GM19043 (cell line): ENCODE data around the gene ECE1.

ENCODE experiments used
- ATAC-seq: cut with Tn5 transposase; IDR thresholded peaks from one replicate; pipeline ENCODE4 v1.9.1; 2021; ENCODE audit warnings: low read depth; ENCODE audit not compliant: unreplicated experiment

Gene ECE1

DNA sequence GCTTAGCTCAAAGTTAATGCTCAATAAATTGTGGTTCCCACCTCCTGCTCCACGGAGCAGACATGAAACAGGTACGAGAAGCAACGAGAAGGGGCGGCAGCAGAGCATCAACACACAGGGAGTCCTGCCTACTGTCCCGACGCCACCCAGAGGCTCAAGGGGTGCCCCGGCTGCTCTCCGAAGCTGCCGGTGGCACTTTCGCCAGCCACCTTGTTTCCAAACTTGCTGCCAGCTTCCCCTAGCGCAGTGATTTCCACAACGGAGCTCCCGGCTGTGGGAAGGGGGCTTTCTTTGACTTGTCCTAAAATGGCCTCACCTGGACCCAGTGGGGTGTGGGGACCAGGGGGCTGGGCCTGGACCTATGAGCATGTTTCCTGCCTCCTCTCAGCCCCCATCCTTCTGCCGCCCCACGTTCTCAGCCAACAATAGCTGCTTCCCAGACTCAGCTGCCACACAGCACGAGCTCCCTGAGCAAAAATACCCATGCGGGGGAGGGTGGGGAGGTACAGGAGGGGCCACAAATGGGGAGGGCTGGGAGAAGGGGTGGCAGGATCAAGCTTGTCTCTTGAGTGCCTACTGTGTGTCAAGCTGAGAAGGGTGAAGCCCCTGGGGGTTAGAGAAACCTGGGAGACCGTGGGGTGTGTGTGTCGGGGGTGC, 35.6 kb upstream of the ECE1 start:
- ATAC-seq, result no peak

GRCh38 chr1:21325231-21325718, 35.0 kb upstream of the ECE1 start:
- ATAC-seq, result no peak

DNA sequence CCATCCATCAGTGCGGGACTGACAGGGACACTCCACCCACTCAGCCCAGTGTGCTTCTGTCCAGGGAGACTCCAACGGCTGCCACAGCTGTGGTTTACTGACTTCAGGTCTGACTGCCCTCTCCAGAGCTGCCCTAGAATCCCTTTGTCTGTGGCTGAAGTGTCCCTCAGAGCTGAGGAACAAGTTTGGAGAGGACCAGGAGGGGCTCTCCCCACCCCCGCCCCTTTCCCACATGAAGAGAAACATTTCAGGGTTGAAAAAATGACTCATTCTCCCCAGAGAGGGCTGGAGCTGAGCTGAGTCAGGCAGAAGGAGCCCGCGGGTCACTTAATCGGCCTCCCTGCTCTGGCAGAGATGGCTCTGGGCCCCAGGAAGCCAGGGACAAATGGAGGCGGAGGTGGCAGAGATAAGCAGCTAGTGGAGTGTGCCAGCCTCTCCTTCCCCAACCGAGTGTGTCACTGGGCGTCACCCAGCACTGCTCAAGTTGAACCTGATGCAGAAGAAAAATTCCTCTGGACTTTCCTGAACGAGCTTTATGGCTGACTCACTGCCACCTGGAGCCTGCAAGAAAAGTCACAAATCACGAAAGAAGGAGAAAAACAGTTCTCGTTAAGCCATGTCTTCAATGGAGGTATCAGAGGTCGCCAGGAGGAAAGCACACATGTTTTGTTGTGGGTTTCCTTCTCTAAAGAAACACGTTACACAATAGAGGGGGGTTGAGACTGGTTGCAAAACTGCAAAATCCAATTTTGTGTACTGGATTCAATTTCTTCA, 34.3 kb upstream of the ECE1 start:
- ATAC-seq, result no peak

GRCh38 chr1:21323091-21323490, 32.8 kb upstream of the ECE1 start:
- no peak for ATAC-seq

- no peak for ATAC-seq
Measured at GRCh38 chr1:21322681-21323016, 32.4 kb upstream of the ECE1 start.

GRCh38 chr1:21321963-21322680, 31.9 kb upstream of the ECE1 start:
- ATAC-seq, result no peak

DNA sequence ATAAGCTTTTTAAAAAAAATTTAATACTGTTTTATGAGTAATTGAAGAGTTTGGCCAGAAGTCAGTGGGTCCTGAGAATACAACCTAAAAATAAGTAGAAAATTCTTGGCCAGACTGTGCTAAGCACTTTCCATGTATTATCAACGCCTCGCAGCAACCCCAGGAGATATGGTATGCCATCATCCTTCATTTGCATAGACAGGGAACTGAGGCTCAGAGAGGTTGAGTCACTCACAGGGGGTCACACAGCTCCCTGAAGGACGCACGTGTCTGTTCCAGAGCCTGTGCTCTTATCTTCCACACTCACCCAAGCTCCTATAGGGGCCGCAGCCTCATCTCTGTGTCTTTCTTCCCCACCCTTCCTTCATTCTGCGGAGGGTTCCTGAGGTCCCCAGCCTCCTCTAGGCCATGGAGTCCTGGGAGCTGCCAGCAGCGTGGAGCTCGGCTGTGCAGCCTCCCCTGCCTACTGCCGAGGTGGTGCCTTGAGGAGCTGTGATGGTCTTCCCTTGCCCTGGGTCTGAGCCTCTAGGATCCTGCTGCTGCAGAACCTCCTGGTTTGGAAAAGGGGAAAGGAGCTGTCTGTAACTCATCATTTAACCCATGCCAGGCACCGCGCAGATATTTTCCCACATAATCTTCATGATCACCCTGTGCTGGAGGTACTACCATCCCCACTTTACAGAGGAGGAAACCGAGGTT, 30.3 kb upstream of the ECE1 start:
- ATAC-seq, result no peak

DNA sequence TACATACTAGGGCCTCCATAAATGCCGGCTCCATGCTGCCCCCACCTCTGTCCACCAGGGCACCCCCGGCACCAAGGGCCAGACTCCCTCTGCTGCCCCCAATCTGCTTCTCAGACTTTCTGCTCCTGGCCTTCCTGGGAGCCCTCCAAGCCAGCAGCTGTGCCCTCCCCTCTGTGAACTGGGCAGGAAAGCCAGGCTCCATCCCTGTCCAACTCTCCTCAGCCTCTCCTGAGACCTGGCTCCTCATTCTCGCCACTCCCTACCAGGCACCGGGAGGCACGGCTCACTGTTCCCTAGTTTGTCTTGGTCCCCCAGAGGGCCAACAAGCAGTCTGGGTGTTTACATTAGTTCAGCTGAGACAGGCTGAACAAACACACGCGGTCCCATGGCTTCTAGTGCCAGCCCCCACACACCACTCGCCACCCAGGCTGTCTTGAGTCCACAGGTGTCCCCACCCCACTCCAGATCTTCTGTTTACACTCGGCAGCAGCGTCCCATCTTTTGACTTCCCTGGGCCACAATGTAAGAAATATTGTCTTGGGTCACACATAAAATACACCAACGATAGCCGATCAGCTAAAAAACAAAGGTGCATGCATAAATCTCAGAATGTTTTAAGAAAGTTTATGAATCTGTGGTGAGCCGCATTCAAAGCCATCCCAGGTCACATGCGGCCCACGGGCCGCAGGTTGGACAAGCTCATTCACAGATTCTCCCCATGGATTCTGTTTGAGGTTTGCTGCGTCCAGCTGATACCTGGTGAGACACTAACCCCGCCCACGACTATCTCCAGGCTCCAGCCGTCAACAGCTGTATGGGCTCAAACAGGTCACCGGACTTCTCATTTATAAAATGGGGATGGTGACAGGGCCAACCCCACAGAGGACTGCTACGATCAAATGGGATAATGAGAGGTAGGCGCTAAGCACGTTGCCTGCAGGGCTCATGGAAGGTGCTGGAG, 29.5 kb upstream of the ECE1 start:
- ATAC-seq, result no peak

GRCh38 chr1:21318714-21319159, 28.5 kb upstream of the ECE1 start:
- no peak for ATAC-seq

GRCh38 chr1:21318057-21318713, 27.9 kb upstream of the ECE1 start:
- no peak for ATAC-seq

DNA sequence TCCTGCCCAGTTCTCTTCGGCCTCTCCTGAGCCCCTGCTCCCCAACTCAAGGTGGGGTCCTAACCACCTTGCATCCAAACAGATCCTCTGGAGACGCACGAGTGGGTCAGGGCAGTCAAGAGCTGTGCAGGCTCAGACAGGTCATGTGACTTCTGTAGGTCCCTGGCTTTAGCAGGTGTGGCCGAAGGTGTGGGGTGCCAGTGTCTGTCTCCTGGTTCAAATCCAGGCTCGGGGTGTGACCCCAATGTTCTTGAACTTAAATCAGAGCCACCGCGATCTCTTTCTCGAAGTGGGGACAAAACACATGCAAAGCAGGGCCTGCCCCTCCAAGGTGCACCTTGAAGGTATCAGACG, 27.4 kb upstream of the ECE1 start:
- no peak for ATAC-seq

DNA sequence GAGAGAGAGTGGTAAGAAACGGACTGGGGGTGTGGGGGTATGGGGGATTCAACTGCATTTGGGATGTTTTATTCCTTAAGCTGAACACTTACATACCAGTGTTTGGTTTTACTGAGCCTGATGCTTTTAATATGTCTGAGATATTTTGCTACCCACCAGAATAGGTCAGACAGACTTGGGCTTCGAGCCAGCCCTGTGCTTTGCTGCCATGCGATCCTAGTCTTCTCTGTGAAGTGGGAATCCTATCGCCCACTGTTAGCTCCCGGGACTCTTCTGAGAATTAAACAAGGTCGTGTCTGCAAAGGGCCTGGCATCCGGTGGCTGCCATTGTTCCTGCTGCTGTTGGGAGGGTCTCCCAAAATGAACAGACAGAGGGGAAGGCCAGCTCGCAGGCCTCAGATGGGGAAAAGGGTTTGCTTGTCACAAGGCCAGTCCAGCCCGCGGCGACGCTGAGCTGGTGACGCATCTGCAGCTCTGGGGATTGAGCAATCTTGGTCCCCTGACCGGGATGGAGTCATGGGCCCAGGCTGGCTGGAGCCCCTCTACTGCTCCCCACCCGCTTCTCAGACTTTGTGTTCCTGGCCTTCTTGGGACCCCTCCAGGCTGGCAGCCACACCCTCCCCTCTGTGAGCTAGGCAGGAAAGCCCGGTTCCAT, 26.9 kb upstream of the ECE1 start:
- no peak for ATAC-seq

GRCh38 chr1:21314743-21315396, 24.6 kb upstream of the ECE1 start:
- ATAC-seq, result no peak

- ATAC-seq, result no peak
Measured at GRCh38 chr1:21313886-21314721, 23.8 kb upstream of the ECE1 start.

- no peak for ATAC-seq
Measured at GRCh38 chr1:21313203-21313885, 23.1 kb upstream of the ECE1 start.

GRCh38 chr1:21312407-21312992, 22.2 kb upstream of the ECE1 start:
- ATAC-seq, result no peak

DNA sequence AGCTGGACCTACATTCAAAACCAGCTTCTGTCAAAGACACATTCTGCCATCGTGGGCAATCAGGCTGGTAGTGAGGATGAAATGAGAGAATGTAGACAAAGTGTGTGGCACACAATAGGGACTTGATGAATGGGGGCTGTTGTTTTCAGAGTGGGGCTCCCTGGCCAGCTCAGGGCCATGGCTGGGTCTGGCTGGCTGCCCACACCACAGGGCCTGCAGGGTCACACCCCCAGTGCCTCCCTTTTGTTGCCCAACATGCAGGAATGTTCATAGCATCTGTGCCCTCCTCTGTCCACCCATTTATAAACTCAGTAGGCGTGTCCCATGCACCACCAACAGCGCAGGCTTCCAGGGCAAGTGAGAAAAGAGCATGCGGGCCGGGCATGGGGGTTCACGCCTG, 20.8 kb upstream of the ECE1 start:
- ATAC-seq, result no peak
